Fibroblast of lung (primary cell): ENCODE measurements around the gene UQCRFS1. TPM values are rescaled to one million over a fixed set of nuclear protein-coding genes. Genes with fewer than 3 reads are reported as not detected.

Source experiments
- DNase-seq, 2 donors: peaks; one replicate each; pipeline versions ENCODE4 v3.0.0 to v3.0.0-alpha.2; 2010; ENCODE audit warnings: low read depth in 2 of 2
- H2AFZ ChIP-seq: 2 replicates; pipeline ENCODE4 v1.5.1; 2012; ENCODE audit warnings: low read length, control low read depth, inconsistent platforms
- H3K27ac ChIP-seq: 2 replicates; pipeline ENCODE4 v1.5.1; 2011; ENCODE audit warnings: low read length, control low read depth; ENCODE audit not compliant: insufficient read depth
- H3K27me3 ChIP-seq: 2 replicates; pipeline ENCODE4 v1.5.1; 2011; ENCODE audit warnings: mild to moderate bottlenecking, low read length; ENCODE audit not compliant: control insufficient read depth, insufficient read depth
- H3K36me3 ChIP-seq: 2 replicates; pipeline ENCODE4 v1.5.1; 2011; ENCODE audit warnings: low read length; ENCODE audit not compliant: control insufficient read depth, insufficient read depth
- H3K4me1 ChIP-seq: 2 replicates; pipeline ENCODE4 v1.5.1; 2011; ENCODE audit warnings: low read length; ENCODE audit not compliant: control insufficient read depth, insufficient read depth; ENCODE audit errors: extremely low read depth
- H3K4me2 ChIP-seq: 2 replicates; pipeline ENCODE4 v1.5.1; 2011; ENCODE audit warnings: low read length, control low read depth; ENCODE audit not compliant: insufficient read depth; ENCODE audit errors: extremely low read depth
- H3K4me3 ChIP-seq, 4 experiments: fragments of 200-600 bp in 1 of 4; sonication (generic) in 1 of 4; replicated peaks in 1 of 4; 2 replicates each; pipeline ENCODE4 v1.5.1; 2011 to 2016; ENCODE audit warnings: low read length in 4 of 4, low read depth in 3 of 4, mild to moderate bottlenecking in 3 of 4, control low read depth in 2 of 4, inconsistent platforms in 1 of 4, mixed read lengths in 1 of 4; ENCODE audit not compliant: insufficient read depth in 1 of 4; ENCODE audit errors: control extremely low read depth in 1 of 4
- H3K79me2 ChIP-seq: 2 replicates; pipeline ENCODE4 v1.5.1; 2012; ENCODE audit warnings: mild to moderate bottlenecking, low read length, inconsistent platforms; ENCODE audit not compliant: control insufficient read depth, insufficient read depth
- H3K9ac ChIP-seq: 2 replicates; pipeline ENCODE4 v1.5.1; 2011; ENCODE audit warnings: mild to moderate bottlenecking, low read length, control low read depth; ENCODE audit not compliant: insufficient read depth
- H3K9me3 ChIP-seq: 2 replicates; pipeline ENCODE4 v1.5.1; 2012; ENCODE audit warnings: low read depth, low read length; ENCODE audit not compliant: control insufficient read depth, insufficient read depth
- H4K20me1 ChIP-seq: 2 replicates; pipeline ENCODE4 v1.5.1; 2011; ENCODE audit warnings: low read length; ENCODE audit not compliant: control insufficient read depth, insufficient read depth; ENCODE audit errors: extremely low read depth
- EZH2 ChIP-seq: IDR thresholded peaks from 2 replicates; pipeline ENCODE4 v1.5.1; 2012; ENCODE audit warnings: low read length, control low read depth, mild to moderate bottlenecking; ENCODE audit errors: missing control alignments
- polyA plus RNA-seq, 2 donors: library from polyadenylated mRNA; depleted of rRNA in 1 of 2; stranded (reverse) in 1 of 2; unstranded in 1 of 2; fragments of >200 nt; gene quantifications; 2 replicates each; pipeline ENCODE4 v1.2.1, GENCODE V29; 2011 to 2012; ENCODE audit warnings: missing spikeins in 1 of 2
- total RNA-seq: library from RNA; depleted of rRNA; stranded (reverse); fragments of >200 nt; gene quantifications from 2 replicates; pipeline ENCODE4 v1.2.1, GENCODE V29; 2014
- TF ChIP-seq, protein P1 (sequence below), 2 donors: IDR thresholded peaks in 1 of 2; conservative IDR thresholded peaks in 1 of 2; 1 replicate in 1 of 2; 2 replicates in 1 of 2; pipeline ENCODE4 v1.5.1; 2011 to 2012; ENCODE audit warnings: low read length in 2 of 2, control low read depth in 1 of 2, inconsistent platforms in 1 of 2, low read depth in 1 of 2, mild to moderate bottlenecking in 1 of 2

The UQCRFS1 gene
- total and polyA plus RNA-seq, 2 donors (not counting 1 experiment from before 2014, with no cell fraction given): 34.0 to 42.7 TPM

DNA sequence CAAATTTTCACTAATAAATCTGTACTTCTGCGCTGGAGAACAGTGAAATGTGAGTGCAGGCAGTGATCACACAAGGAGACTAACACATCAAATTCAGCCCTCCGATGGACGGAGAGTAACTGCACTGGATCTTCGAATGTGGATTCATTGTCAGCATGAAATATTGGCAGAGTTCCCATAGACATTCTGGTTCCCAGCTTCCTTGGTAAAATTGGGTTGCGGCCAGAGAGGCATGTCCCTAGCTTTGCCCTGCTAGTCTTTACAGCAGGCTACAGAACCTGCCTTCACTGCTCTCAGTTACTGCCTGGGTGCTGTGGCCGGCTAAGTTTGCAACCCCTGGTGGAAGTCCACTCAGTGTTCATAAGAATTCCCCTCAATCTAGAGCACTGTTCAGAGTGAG is 32.3 kb upstream of the UQCRFS1 start:
- Histone ChIP-seq H3K79me2 (no peaks in the 10 kb centered on the region), H3K36me3 (no peaks in the 10 kb centered on the region), H3K27ac (no peak overlapping the region), H2AFZ (no peak overlapping the region), H3K4me2 (no peak overlapping the region), H4K20me1 (no peaks in the 10 kb centered on the region), H3K9me3 (no peaks in the 10 kb centered on the region), H3K4me3 (no peak overlapping the region), H3K9ac (no peak overlapping the region), H3K27me3 (peaks cover 2% of the 10 kb centered on the region), H3K4me1 (no peaks in the 10 kb centered on the region)
- no peak for TF ChIP-seq EZH2
- TF ChIP-seq, protein P1, sequence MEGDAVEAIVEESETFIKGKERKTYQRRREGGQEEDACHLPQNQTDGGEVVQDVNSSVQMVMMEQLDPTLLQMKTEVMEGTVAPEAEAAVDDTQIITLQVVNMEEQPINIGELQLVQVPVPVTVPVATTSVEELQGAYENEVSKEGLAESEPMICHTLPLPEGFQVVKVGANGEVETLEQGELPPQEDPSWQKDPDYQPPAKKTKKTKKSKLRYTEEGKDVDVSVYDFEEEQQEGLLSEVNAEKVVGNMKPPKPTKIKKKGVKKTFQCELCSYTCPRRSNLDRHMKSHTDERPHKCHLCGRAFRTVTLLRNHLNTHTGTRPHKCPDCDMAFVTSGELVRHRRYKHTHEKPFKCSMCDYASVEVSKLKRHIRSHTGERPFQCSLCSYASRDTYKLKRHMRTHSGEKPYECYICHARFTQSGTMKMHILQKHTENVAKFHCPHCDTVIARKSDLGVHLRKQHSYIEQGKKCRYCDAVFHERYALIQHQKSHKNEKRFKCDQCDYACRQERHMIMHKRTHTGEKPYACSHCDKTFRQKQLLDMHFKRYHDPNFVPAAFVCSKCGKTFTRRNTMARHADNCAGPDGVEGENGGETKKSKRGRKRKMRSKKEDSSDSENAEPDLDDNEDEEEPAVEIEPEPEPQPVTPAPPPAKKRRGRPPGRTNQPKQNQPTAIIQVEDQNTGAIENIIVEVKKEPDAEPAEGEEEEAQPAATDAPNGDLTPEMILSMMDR (conservative IDR thresholded peaks at IDR 0.05 in 1 of 2, IDR thresholded peaks at IDR 0.05 in 1 of 2; ENCODE audit: low read depth in 1 of 2, low read length in 2 of 2): no peak
- DNase-seq: no peak

- H4K20me1 ChIP-seq: no peaks in the 10 kb centered on the region
- TF ChIP-seq, protein P1 (conservative IDR thresholded peaks at IDR 0.05 in 1 of 2, IDR thresholded peaks at IDR 0.05 in 1 of 2; ENCODE audit: low read depth in 1 of 2, low read length in 2 of 2): no peak
- no peaks in the 10 kb centered on the region for H3K4me1 ChIP-seq
- H3K4me3 ChIP-seq: no peak overlapping the region
- H3K79me2 ChIP-seq: no peaks in the 10 kb centered on the region
- DNase-seq: no peak
- no peaks in the 10 kb centered on the region for H3K9me3 ChIP-seq
- H2AFZ ChIP-seq: no peak overlapping the region
- no peak overlapping the region for H3K4me2 ChIP-seq
- H3K9ac ChIP-seq: no peak overlapping the region
- no peaks in the 10 kb centered on the region for H3K27me3 ChIP-seq
- H3K36me3 ChIP-seq: no peaks in the 10 kb centered on the region
- no peak overlapping the region for H3K27ac ChIP-seq
These were observed 28.4 kb upstream of the UQCRFS1 start for GRCh38 chr19:29241324-29241723.

- H3K27ac ChIP-seq: no peak overlapping the region
- H3K9me3 ChIP-seq: no peaks in the 10 kb centered on the region
- no peaks in the 10 kb centered on the region for H3K4me1 ChIP-seq
- H4K20me1 ChIP-seq: no peaks in the 10 kb centered on the region
- no peak overlapping the region for H3K4me2 ChIP-seq
- H3K27me3 ChIP-seq: no peaks in the 10 kb centered on the region
- H3K79me2 ChIP-seq: no peaks in the 10 kb centered on the region
- H3K9ac ChIP-seq: no peak overlapping the region
- TF ChIP-seq, protein P1 (conservative IDR thresholded peaks at IDR 0.05 in 1 of 2, IDR thresholded peaks at IDR 0.05 in 1 of 2; ENCODE audit: low read depth in 1 of 2, low read length in 2 of 2): no peak
- TF ChIP-seq EZH2: no peak
- no peaks in the 10 kb centered on the region for H3K36me3 ChIP-seq
- no peak overlapping the region for H3K4me3 ChIP-seq
- H2AFZ ChIP-seq: no peak overlapping the region
- DNase-seq: no peak
These were observed 26.3 kb upstream of the UQCRFS1 start for GRCh38 chr19:29239213-29239776.
